Measurements from ENCODE around the gene RASGRF2.
A peak's percentile ranks its signal among the peaks of the same experiment; 100 is the strongest.

Gene RASGRF2

GRCh38 chr5:80982093-80982492 lies 21.9 kb downstream of the RASGRF2 start:
- DNase-seq (ENCODE audit: low read depth): no peak

GRCh38 chr5:80985600-80986228 lies 25.6 kb downstream of the RASGRF2 start:
- DNase-seq (ENCODE audit: low read depth): no peak

- DNase-seq (ENCODE audit: low read depth): no peak
These were observed 26.2 kb downstream of the RASGRF2 start for GRCh38 chr5:80986382-80986781.

GRCh38 chr5:80987078-80987766 lies 27.1 kb downstream of the RASGRF2 start:
- DNase-seq (ENCODE audit: low read depth): no peak

GRCh38 chr5:80988419-80988935 lies 28.3 kb downstream of the RASGRF2 start:
- DNase-seq (ENCODE audit: low read depth): no peak

GRCh38 chr5:80989883-80990282 lies 29.7 kb downstream of the RASGRF2 start:
- DNase-seq (ENCODE audit: low read depth): no peak

GRCh38 chr5:80990527-80990926 lies 30.4 kb downstream of the RASGRF2 start:
- DNase-seq (ENCODE audit: low read depth): no peak

GRCh38 chr5:80990971-80991370 lies 30.8 kb downstream of the RASGRF2 start:
- no peak for DNase-seq (ENCODE audit: low read depth)

- DNase-seq (ENCODE audit: low read depth): no peak
These were observed 35.7 kb downstream of the RASGRF2 start for GRCh38 chr5:80995908-80996307.

GRCh38 chr5:80998590-80998979 lies 38.4 kb downstream of the RASGRF2 start:
- DNase-seq (ENCODE audit: low read depth): no peak

GRCh38 chr5:81003811-81004386 lies 43.7 kb downstream of the RASGRF2 start:
- no peak for DNase-seq (ENCODE audit: low read depth)

GRCh38 chr5:81005708-81006107 lies 45.5 kb downstream of the RASGRF2 start:
- DNase-seq (ENCODE audit: low read depth): no peak

- no peak for DNase-seq (ENCODE audit: low read depth)
These were observed 46.1 kb downstream of the RASGRF2 start for GRCh38 chr5:81006231-81006630.

- DNase-seq (ENCODE audit: low read depth): no peak
These were observed 46.9 kb downstream of the RASGRF2 start for GRCh38 chr5:81006947-81007636.

GRCh38 chr5:81007637-81008027 lies 47.5 kb downstream of the RASGRF2 start:
- DNase-seq (ENCODE audit: low read depth): no peak

- no peak for DNase-seq (ENCODE audit: low read depth)
These were observed 50.4 kb downstream of the RASGRF2 start for GRCh38 chr5:81010336-81011169.

- DNase-seq (ENCODE audit: low read depth): no peak
These were observed 54.2 kb downstream of the RASGRF2 start for GRCh38 chr5:81014348-81014747.

- DNase-seq (ENCODE audit: low read depth): no peak
These were observed 56.0 kb downstream of the RASGRF2 start for GRCh38 chr5:81016116-81016515.

GRCh38 chr5:81017320-81017719 lies 57.2 kb downstream of the RASGRF2 start:
- DNase-seq (ENCODE audit: low read depth): no peak

GRCh38 chr5:81018608-81019007 lies 58.4 kb downstream of the RASGRF2 start:
- DNase-seq (ENCODE audit: low read depth): peak; percentile 19

- DNase-seq (ENCODE audit: low read depth): no peak
These were observed 59.6 kb downstream of the RASGRF2 start for GRCh38 chr5:81019748-81020147.
